Measurements from ENCODE around the gene SH3RF3. TPM values are rescaled to one million over a fixed set of nuclear protein-coding genes. Genes with fewer than 3 reads are reported as not detected.

SH3RF3 gene
- polyA plus RNA-seq, 1 of the 3 experiments (the other 2 are of a cell fraction) = 1.9 TPM

- Histone ChIP-seq H3K9ac (no peak overlapping the region), H3K9me3 (no peaks in the 10 kb centered on the region), H3K4me3 (ENCODE audit: low read depth in 2 of 2, low read length in 1 of 2) (no peak overlapping the region), H2AFZ (ENCODE audit: low read depth) (no peak overlapping the region), H3F3A (replicated peaks; ENCODE audit: insufficient read depth) (peaks cover 3% of the 10 kb centered on the region), H3K79me2 (ENCODE audit: insufficient read depth) (no peaks in the 10 kb centered on the region), H3K4me2 (no peak overlapping the region), H3K4me1 (ENCODE audit: control insufficient read depth in 1 of 2, insufficient read depth in 2 of 2, low read depth in 1 of 2, low read length in 1 of 2) (peaks cover 4 to 38% of the 10 kb centered on the region in 2 experiments; a peak in 2 of 4 replicates), H3K36me3 (replicated peaks in 1 of 2; ENCODE audit: control insufficient read depth in 1 of 2, insufficient read depth in 2 of 2, low read length in 1 of 2) (peaks cover 0 to 4% of the 10 kb centered on the region in 2 experiments), H4K20me1 (ENCODE audit: insufficient read depth) (no peaks in the 10 kb centered on the region), H3K9me2 (no peaks in the 10 kb centered on the region), H3K27me3 (ENCODE audit: insufficient read depth) (no peaks in the 10 kb centered on the region), H3K27ac (ENCODE audit: low read depth in 2 of 2, low read length in 1 of 2) (no peak overlapping the region)
- ChIA-PET CTCF (interaction anchor here (1.0 kb wide), 1 partner anchor 57 kb away, joined by 5 read pairs; no protein-coding TSS in a partner anchor), POLR2A (no interaction called here)
- WGBS (ENCODE audit: low lambda C conversion rate) = 91% methylated on average over 7 of the region's 17 CpGs
- DNase-seq = peak; percentile 10
- TF ChIP-seq CHD2 (IDR thresholded peaks at IDR 0.05; ENCODE audit: low read length, partially characterized antibody) (no peak), USF2 (IDR thresholded peaks at IDR 0.05; ENCODE audit: borderline replicate concordance, low read depth, low read length) (no peak), JUND (IDR thresholded peaks at IDR 0.05) (no peak), ELF1 (IDR thresholded peaks at IDR 0.05) (no peak), FOXJ3 (CRISPR knock-in tag; IDR thresholded peaks at IDR 0.05) (no peak), POLR2AphosphoS5 (IDR thresholded peaks at IDR 0.05; ENCODE audit: low read depth, low read length) (no peak), GATA2 (CRISPR knock-in tag; IDR thresholded peaks at IDR 0.05) (no peak), RFX5 (IDR thresholded peaks at IDR 0.05; ENCODE audit: low read length) (no peak), USF1 (IDR thresholded peaks at IDR 0.05; ENCODE audit: borderline replicate concordance, low read depth) (no peak), YY1 (IDR thresholded peaks at IDR 0.05; ENCODE audit: low read depth) (no peak), EP300 (IDR thresholded peaks at IDR 0.05; ENCODE audit: borderline replicate concordance in 1 of 2, low read depth in 1 of 2, low read length in 1 of 2) (no peak), MXI1 (IDR thresholded peaks at IDR 0.05; ENCODE audit: low read depth, low read length) (no peak), TCF12 (IDR thresholded peaks at IDR 0.05) (no peak)
Measured at GRCh38 chr2:109452318-109453305, 323.6 kb downstream of the SH3RF3 start.

- Histone ChIP-seq H4K20me1 (ENCODE audit: insufficient read depth) (no peaks in the 10 kb centered on the region), H3K27ac (ENCODE audit: low read depth in 2 of 2, low read length in 1 of 2) (no peak overlapping the region), H3K27me3 (ENCODE audit: insufficient read depth) (no peaks in the 10 kb centered on the region), H3K9ac (no peak overlapping the region), H3K4me1 (ENCODE audit: control insufficient read depth in 1 of 2, insufficient read depth in 2 of 2, low read depth in 1 of 2, low read length in 1 of 2) (peaks cover 0 to 34% of the 10 kb centered on the region in 2 experiments; a peak in 1 of 4 replicates), H3K4me3 (ENCODE audit: low read depth in 2 of 2, low read length in 1 of 2) (no peak overlapping the region), H3K9me2 (no peaks in the 10 kb centered on the region), H3K9me3 (no peaks in the 10 kb centered on the region), H3K79me2 (ENCODE audit: insufficient read depth) (no peaks in the 10 kb centered on the region), H3K4me2 (no peak overlapping the region), H3F3A (replicated peaks; ENCODE audit: insufficient read depth) (no peaks in the 10 kb centered on the region), H2AFZ (ENCODE audit: low read depth) (no peak overlapping the region), H3K36me3 (replicated peaks in 1 of 2; ENCODE audit: control insufficient read depth in 1 of 2, insufficient read depth in 2 of 2, low read length in 1 of 2) (peaks cover 0 to 4% of the 10 kb centered on the region in 2 experiments)
- no peak for DNase-seq
- ChIA-PET CTCF (no interaction called here), POLR2A (no interaction called here)
- TF ChIP-seq FOSL2 (IDR thresholded peaks at IDR 0.05; ENCODE audit: borderline replicate concordance, low read depth) = no peak
- no peak for TF ChIP-seq CHD2 (IDR thresholded peaks at IDR 0.05; ENCODE audit: low read length, partially characterized antibody)
- no peak for TF ChIP-seq RAD21 (IDR thresholded peaks at IDR 0.05; ENCODE audit: low read length)
- TF ChIP-seq USF2 (IDR thresholded peaks at IDR 0.05; ENCODE audit: borderline replicate concordance, low read depth, low read length) = no peak
- no peak for TF ChIP-seq MXI1 (IDR thresholded peaks at IDR 0.05; ENCODE audit: low read depth, low read length)
- TF ChIP-seq PBX3 (IDR thresholded peaks at IDR 0.05) = no peak
- TF ChIP-seq IRF3 (IDR thresholded peaks at IDR 0.05; ENCODE audit: low read depth, low read length) = no peak
- TF ChIP-seq NRF1 (IDR thresholded peaks at IDR 0.05; ENCODE audit: low read depth, low read length) = no peak
- TF ChIP-seq USF1 (IDR thresholded peaks at IDR 0.05; ENCODE audit: borderline replicate concordance, low read depth) = no peak
- TF ChIP-seq JUND (IDR thresholded peaks at IDR 0.05) = no peak
- WGBS (ENCODE audit: low lambda C conversion rate) = 92% methylated on average over 14 of the region's 15 CpGs
Measured at GRCh38 chr2:109453371-109453995, 324.5 kb downstream of the SH3RF3 start.

All from SK-N-SH (cell line).